ENCODE results near the gene ACTN1.

The ACTN1 gene

DNA sequence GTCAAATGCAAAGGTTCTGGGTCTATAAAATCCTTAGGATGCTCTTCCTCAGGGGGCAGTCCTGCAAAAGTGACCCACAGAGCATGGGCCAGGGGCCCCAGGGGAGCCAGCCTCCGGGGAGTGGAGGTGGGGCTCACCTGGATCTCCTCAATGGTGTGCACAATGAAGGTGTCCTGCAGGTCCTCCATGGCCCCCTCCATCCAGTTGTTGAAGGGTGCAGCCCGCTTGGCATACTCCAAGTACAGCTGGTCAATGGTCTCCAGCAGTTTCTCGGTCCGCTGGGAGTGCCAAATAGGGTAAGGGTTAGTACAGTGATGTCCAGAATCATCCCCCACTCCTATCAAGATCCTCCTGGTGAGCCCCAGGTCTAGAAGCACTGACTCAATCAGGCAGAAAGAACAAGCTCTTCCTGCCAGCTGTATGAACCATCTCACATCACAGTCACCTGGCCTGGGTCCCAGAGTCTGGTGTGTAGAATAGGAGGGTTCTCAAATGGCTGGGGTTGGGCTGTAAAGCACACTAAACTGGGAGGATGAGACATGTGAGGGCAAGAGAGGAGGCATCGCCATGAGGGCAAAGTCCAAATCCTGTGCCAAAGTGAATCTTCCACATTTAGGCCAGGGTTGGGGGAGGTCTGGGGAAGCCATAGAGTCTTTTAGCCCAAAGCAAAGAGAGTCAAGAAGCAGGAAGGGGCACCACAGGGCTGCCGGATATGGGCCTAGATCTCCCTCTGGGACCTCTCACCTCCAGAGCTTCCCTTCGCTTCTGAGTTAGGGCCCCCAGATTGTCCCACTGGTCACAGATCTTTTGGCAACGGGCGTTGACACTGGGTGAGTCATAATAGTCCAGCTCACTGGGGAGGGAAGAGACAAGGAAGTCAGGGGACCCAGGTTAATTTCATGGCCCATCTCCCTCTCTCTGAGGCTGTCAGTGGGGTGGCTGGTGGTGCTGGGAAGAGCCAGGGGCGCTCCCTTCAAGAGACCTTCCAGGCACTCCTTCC lies 94.8 kb downstream of the ACTN1 start:
- no peak for FAIRE-seq

GRCh38 chr14:68882235-68882634 lies 96.9 kb downstream of the ACTN1 start:
- no peak for FAIRE-seq

DNA sequence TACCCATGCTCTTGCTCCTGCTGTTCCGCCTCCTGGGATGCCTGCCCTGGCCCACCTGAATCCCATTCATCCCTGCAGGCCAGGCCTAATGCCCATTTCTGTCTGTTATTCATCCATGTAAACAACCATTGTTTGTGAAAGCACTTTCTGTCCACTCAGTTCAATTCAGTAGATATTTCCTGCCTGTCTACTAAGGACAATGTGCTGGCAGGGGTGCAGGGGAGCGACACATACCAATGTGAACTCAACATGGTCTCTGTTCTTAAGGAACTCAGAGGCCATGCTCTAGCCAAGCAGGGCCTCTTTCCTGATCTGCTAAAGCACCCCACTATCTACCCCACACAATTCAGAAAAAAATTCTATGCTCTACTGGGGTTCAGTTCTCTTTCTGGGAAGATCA lies 97.7 kb downstream of the ACTN1 start:
- FAIRE-seq, result no peak

DNA sequence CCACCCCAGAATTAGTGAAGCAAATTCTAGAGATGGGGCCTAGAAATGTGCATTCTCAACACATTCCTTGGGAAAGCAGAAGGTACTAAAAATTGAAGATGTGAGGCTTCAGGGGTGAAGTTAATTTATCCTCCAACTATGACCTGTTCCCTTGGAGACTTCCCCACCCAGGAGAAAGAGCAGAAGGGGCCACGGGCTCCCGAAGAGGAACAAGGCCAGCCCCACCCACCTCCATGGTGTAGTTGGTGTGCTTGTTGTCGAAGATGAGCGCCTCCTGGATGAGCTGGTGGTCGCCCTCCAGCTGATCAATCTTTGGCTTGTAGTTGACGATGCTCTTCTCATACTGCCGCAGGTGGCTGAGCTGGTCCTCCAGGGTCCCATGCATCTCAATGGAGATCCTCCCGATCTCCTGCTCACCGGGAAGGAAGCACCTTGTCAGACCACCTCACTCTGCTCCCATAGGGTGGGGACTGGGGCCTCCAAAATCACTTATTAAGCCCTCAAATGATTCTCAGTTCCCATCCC lies 98.5 kb downstream of the ACTN1 start:
- FAIRE-seq, result no peak

DNA sequence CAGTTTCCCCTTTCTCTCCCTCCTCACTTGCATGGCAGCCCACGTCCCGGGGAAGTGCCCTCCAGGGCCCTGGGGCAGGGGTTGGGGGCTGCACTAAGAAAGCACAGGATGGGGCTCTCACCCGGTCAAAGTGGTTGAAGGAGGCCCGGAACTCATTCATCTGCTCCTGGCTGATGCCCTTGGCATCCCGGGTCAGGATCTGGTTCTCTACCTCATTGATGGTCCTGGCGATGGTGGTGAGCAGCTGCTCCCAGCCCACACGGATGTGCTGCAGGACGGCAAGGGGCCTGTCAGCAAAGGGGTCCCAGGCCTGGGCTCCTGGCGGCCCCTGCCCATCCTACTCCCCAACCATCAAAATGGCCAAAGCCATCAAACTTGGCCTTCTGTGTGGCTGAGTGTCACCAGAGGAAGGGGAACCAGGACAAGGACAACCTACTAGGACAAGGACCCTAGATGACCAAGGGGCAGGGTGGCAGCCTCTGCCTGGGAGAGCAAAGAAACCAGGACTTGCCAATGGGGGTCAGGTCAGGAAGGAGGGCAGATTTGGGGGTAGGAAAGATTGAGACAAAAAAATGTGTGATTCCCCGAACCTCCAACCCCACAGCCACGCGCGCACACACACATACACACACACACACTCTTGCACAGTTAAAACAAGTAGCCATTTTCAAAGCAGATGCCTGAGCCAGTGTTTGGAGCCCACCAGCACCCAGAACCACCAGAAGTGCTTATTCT lies 99.1 kb downstream of the ACTN1 start:
- FAIRE-seq, result no peak

DNA sequence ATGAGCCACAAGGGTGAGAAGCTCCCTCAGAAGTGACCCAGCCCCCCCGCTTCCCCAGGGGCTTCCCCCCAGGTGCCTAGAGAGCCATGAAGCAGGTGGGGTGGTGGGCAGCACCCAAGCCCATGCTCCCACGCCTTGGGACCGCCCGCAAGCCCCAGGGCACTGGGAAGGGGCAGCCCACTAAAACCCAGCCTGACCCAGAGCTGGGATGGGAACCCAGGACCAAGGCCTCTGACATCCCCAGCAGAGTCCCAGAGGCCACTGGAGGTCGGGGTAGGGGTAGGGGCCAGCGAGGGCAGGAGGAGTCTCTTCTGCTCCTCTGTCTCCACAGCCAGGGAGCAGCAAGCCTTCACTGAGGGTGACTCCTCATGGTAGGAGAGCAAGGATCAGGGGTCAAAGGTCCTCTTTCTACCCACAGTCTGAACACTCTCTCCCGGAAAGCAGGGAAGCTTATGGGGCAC lies 99.8 kb downstream of the ACTN1 start:
- FAIRE-seq, result no peak

- FAIRE-seq, result no peak
Measured at GRCh38 chr14:68878908-68879307, 100.2 kb downstream of the ACTN1 start.

GRCh38 chr14:68877993-68878575 lies 101.0 kb downstream of the ACTN1 start:
- no peak for FAIRE-seq

GRCh38 chr14:68876976-68877375 lies 102.1 kb downstream of the ACTN1 start:
- FAIRE-seq, result no peak

DNA sequence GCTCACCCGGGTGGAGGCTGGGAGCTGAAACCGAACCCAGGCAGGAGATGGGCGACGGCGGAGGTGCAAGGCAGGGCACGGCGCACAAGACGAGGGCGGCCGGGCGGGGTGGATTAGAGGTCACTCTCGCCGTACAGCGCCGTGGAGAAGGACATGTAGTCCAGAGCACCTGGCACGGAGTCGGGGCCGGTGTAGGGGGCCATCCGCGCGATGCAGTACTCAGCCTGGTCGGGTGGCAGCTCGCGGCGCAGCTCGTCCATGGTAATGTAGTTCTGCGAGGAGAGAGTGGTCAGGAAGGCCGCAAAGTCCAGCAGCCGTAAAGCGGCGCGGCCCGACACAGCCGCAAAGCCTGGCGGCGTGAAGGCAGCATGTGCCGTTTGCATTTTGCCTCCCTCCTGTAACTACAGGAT lies 104.4 kb downstream of the ACTN1 start:
- FAIRE-seq, result no peak

- no peak for FAIRE-seq
Measured at GRCh38 chr14:68873376-68873775, 105.7 kb downstream of the ACTN1 start.

- no peak for FAIRE-seq
Measured at GRCh38 chr14:68871392-68871791, 107.7 kb downstream of the ACTN1 start.

GRCh38 chr14:68866991-68867533 lies 112.0 kb downstream of the ACTN1 start:
- FAIRE-seq, result no peak

GRCh38 chr14:68865542-68865941 lies 113.6 kb downstream of the ACTN1 start:
- FAIRE-seq, result no peak

- no peak for FAIRE-seq
Measured at GRCh38 chr14:68864361-68864750, 114.7 kb downstream of the ACTN1 start.

GRCh38 chr14:68863610-68864360 lies 115.3 kb downstream of the ACTN1 start:
- no peak for FAIRE-seq

GRCh38 chr14:68862954-68863594 lies 116.0 kb downstream of the ACTN1 start:
- peak; percentile 96 for FAIRE-seq

DNA sequence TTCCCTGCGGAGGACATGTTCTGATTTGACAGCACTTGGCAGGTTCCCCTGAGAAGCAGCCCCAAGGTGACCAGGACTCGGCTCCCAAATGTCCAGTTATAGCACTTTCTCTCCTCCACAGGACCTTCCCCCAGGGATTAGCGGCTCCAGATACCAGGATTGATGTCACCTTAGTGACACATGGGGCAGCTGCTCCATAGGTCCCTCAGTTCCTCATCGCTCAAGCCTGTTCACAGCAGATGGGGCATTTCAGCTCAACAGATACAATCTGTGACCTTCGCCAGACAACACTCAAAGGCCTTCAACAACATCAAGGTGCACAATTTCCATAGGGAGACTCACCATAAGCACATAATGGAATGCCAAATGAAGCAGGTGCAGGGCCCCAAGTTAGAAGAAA lies 118.3 kb downstream of the ACTN1 start:
- FAIRE-seq, result no peak

DNA sequence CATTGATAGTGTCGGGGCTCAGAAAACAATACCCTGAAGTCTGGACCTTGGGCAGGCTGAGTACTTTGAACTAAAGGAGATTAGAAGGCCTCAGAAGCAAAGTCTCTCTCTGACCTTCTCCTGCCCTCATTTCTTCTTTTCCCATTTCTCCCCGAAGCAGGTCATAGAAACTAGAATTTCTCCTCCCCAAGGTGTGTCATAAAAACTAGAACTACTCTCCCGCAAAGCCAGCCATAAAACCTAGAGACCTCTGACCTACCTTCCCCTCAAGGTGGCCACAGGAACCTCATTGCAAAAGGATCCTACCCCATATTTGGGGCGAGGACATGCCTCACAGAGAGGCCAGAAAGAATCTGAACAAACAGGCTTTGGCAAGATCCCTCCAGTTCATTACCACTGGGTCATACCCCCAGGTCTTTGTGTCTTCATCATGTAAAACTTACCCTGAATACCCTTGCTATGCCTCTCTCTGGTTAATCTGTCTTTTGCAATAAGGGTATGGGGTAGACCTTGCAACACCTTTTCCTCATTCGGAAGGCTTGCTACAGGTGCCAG lies 121.5 kb downstream of the ACTN1 start:
- no peak for FAIRE-seq

- no peak for FAIRE-seq
Measured at GRCh38 chr14:68856572-68856971, 122.5 kb downstream of the ACTN1 start.

DNA sequence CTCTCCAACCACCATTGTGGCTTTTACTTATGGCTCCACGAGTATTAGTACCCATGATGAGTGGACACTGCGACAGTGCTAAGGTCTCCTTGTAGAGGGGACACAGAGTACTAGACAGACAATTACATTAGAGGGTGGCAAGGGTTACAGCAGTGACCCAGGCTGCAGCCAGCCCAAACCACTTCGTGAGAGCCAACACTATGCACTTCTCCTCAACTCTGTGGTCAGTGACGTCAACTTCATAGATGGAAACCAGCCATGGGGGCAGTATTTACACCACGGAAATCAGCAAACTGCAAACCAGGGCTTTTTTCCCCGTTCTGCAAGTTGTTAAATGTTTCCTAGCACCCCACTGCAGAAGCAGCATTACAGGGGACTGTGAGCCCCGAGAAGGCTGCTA lies 124.7 kb downstream of the ACTN1 start:
- FAIRE-seq, result no peak
